GM13976 (cell line): ENCODE results near the gene RSRC1.
"Not testable (repeated sequence)": the region's sequence is repeated elsewhere in the genome, so short reads cannot be mapped to it uniquely, and the experiment has no call there.

ENCODE experiments used
- DNase-seq: peaks from one replicate; pipeline ENCODE4 v3.0.0; 2012; ENCODE audit warnings: low spot score
- in situ Hi-C: fragments of 300-500 bp; cut with MboI; formaldehyde crosslinking; loops from one replicate; pipeline ENCODE4 v1.12.0; 2022; ENCODE audit warnings: low sequenced_read_pairs, mixed read lengths, inconsistent platforms; ENCODE audit not compliant: unreplicated experiment
- TF ChIP-seq, protein P1 (sequence below): IDR thresholded peaks from 2 replicates; pipeline ENCODE4 v1.5.1; 2012; ENCODE audit warnings: borderline replicate concordance, mild to moderate bottlenecking; ENCODE audit not compliant: insufficient read depth; ENCODE audit errors: extremely low read depth, missing control alignments, control extremely low read depth

Gene RSRC1

DNA sequence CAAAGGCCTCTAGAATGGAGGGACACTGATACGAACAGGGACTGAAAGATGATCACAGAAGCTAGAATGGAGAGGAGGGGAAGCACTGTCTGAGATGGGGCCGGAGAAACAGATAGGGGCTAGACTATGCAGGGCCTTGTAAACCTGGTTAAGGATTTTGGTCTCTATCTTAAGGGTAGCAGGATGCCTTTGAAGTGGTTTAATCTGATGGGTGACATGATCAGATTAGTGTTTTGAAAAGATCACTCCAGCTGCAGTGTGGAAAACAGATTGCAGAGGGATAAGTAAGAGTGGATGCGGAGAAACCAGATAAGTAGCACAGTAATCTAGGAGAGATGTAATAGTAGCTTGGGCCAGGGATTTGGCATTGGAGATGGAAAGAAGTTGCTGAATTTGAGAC, 108.1 kb downstream of the RSRC1 start:
- TF ChIP-seq, protein P1, sequence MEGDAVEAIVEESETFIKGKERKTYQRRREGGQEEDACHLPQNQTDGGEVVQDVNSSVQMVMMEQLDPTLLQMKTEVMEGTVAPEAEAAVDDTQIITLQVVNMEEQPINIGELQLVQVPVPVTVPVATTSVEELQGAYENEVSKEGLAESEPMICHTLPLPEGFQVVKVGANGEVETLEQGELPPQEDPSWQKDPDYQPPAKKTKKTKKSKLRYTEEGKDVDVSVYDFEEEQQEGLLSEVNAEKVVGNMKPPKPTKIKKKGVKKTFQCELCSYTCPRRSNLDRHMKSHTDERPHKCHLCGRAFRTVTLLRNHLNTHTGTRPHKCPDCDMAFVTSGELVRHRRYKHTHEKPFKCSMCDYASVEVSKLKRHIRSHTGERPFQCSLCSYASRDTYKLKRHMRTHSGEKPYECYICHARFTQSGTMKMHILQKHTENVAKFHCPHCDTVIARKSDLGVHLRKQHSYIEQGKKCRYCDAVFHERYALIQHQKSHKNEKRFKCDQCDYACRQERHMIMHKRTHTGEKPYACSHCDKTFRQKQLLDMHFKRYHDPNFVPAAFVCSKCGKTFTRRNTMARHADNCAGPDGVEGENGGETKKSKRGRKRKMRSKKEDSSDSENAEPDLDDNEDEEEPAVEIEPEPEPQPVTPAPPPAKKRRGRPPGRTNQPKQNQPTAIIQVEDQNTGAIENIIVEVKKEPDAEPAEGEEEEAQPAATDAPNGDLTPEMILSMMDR = no peak
- no peak for DNase-seq
- in situ Hi-C loops = no loop called here

DNA sequence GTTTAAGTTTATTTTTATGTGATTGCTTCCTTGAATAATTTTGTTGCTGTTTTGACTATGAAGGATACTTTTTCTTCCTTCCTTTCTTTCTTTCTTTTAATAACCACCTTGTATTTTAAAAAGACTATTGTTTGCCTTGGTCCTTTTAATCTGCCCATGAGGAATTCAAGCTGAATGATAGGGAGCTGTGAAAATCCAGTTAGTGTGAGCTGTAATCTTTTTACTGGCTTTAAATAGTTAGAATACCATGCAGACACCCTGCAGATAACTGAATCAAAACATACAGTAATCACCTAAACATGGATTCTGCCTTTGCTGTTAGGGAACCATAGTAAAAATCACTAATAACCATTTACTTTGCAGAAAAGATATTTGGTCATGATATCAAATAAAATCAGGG, 110.7 kb downstream of the RSRC1 start:
- in situ Hi-C loops = no loop called here
- TF ChIP-seq, protein P1 = no peak
- no peak for DNase-seq

DNA sequence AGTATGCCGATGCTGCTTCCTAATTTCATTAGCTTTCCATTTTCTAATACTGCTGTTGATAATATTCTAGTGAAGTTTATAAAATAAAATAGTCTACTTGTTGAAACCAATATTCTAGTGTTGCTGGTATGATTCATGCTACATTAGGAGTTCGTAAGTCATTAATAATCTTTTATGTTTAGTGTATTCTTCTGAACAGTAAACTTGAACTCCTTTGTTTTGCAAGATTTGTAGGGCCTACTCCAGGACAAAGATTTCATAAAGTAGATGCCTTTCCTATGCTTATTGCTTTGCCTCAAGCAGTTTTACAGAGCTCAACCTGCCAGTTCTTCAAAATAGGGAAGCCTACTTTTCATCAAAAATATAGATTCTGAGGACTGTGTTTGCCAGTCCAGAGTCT, 111.5 kb downstream of the RSRC1 start:
- TF ChIP-seq, protein P1 = no peak
- in situ Hi-C loops = no loop called here
- no peak for DNase-seq

DNA sequence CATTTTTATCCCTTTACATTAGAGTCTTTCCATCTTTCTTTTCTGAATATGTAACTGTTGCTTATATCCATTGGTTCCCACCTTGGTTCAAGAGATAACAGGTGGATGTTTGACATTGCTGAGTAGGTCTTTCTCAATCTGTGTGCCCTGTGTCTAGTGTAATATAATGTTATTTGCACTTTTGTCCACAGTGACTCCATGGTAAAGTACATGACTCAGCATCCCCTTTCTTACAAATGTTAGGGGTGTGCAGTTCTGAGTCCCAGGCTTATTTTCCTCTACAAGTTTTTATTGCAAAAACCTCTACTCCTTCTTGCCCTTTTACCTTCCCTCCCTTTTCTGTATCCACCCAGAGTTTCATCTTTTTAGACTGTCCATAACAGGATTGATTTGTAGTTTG, 116.5 kb downstream of the RSRC1 start:
- no peak for DNase-seq
- TF ChIP-seq, protein P1 = no peak
- in situ Hi-C loops = no loop called here

DNA sequence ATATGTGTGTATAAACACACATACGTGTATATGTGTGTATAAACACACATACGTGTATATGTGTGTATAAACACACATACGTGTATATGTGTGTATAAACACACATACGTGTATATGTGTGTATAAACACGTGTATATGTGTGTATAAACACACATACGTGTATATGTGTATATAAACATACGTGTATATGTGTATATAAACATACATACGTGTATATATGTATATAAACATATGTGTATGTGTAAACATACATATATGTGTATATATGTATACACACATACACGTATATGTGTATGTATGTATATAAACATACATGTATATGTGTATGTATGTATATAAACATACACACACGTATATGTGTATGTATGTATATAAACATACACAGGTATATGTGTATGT, 119.1 kb downstream of the RSRC1 start:
- in situ Hi-C loops, DNase-seq: not testable (repeated sequence)

DNA sequence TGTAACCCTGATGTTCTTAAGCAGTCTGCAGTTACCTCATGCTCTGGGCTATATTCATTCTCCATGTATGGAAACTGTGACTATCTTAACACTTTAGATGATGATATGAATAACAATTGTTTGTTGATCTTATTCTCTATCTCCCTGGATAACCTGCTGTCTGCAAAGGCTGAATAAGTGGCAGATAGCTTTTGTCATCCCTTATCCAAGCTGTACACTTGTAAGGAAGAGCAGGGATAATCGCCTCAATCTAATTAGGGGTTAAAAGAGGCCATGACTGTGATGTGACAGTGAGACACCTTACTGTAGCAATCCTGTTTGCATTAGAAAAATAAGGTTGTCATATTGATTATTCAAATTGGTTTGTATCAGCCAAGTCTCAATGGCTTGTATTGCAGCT, 123.9 kb downstream of the RSRC1 start:
- no peak for DNase-seq
- TF ChIP-seq, protein P1 = no peak
- in situ Hi-C loops = no loop called here

DNA sequence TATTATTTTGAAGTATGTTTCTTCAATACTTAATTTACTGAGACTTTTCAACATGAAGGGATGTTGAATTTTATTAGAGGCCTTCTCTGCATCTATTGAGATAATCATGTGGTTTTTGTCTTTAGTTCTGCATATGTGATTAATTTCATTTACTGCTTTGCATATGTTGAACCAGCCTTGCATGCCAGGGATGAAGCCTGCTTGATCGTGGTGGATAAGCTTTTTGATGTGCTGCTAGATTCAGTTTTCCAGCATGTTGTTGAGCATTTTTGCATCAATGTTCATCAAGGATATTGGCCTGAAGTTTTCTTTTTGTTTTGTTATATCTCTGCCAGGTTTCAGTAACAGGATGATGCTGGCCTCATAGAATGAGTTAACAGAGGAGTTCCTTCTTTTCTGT, 134.4 kb downstream of the RSRC1 start:
- TF ChIP-seq, protein P1 = no peak
- DNase-seq = no peak
- in situ Hi-C loops = no loop called here
